Fibroblast of mammary gland (primary cell): Measurements from ENCODE around the gene ADAMTS2.

Experiments
- DNase-seq: peaks from one replicate; pipeline ENCODE4 v3.0.0-alpha.2; 2010; ENCODE audit warnings: low read depth
- H3K4me3 ChIP-seq: 2 replicates; pipeline ENCODE4 v1.5.1; 2011; ENCODE audit warnings: low read depth, mild to moderate bottlenecking, low read length, moderate library complexity; ENCODE audit not compliant: control insufficient read depth
- CTCF ChIP-seq: conservative IDR thresholded peaks from 2 replicates; pipeline ENCODE4 v1.5.1; 2011; ENCODE audit warnings: low read depth, low read length, inconsistent platforms; ENCODE audit not compliant: control insufficient read depth, insufficient read depth

ADAMTS2 gene

GRCh38 chr5:179139936-179140235, 205.4 kb downstream of the ADAMTS2 start:
- no peak for TF ChIP-seq CTCF
- H3K4me3 ChIP-seq = no peak overlapping the region
- DNase-seq = no peak

GRCh38 chr5:179139111-179139935, 205.9 kb downstream of the ADAMTS2 start:
- no peak for TF ChIP-seq CTCF
- no peak overlapping the region for H3K4me3 ChIP-seq

GRCh38 chr5:179138568-179138925, 206.7 kb downstream of the ADAMTS2 start:
- no peak overlapping the region for H3K4me3 ChIP-seq
- DNase-seq = no peak
- no peak for TF ChIP-seq CTCF

More at GRCh38 chr5:179139111-179139935, 205.9 kb downstream of the ADAMTS2 start:
- no peak for DNase-seq

GRCh38 chr5:179137643-179138567, 207.4 kb downstream of the ADAMTS2 start:
- no peak overlapping the region for H3K4me3 ChIP-seq
- no peak for TF ChIP-seq CTCF

GRCh38 chr5:179137016-179137642, 208.1 kb downstream of the ADAMTS2 start:
- no peak for DNase-seq
- TF ChIP-seq CTCF = no peak

More at GRCh38 chr5:179137643-179138567, 207.4 kb downstream of the ADAMTS2 start:
- DNase-seq = no peak

GRCh38 chr5:179135441-179136215, 209.6 kb downstream of the ADAMTS2 start:
- no peak for TF ChIP-seq CTCF
- no peak overlapping the region for H3K4me3 ChIP-seq
- no peak for DNase-seq

More at GRCh38 chr5:179137016-179137642, 208.1 kb downstream of the ADAMTS2 start:
- no peak overlapping the region for H3K4me3 ChIP-seq
